Measurements from ENCODE around the gene GDF10. TPM values are rescaled to one million over a fixed set of nuclear protein-coding genes. Genes with fewer than 3 reads are reported as not detected.

The GDF10 gene
- total and polyA plus RNA-seq, 9 of the 15 experiments (the other 6 are each of a cell fraction or from before 2014, with no cell fraction given), result 0.03 to 0.20 (median 0.11) TPM; not detected in 6

GRCh38 chr10:47346581-47347302, 46.7 kb downstream of the GDF10 start:
- in situ Hi-C loops (cut with MboI) (no loop called here), intact Hi-C loops (cut with micrococcal nuclease) (no loop called here)
- Histone ChIP-seq H3K79me2 (ENCODE audit: control insufficient read depth, insufficient read depth, low read length) (no peaks in the 10 kb centered on the region), H3K9me3 (replicated peaks; ENCODE audit: control insufficient read depth, insufficient read depth, low read depth, low read length) (no peaks in the 10 kb centered on the region), H3K9me1 (ENCODE audit: control insufficient read depth, insufficient read depth, low read length) (no peaks in the 10 kb centered on the region), H3K36me3 (ENCODE audit: control insufficient read depth, insufficient read depth, low read length) (no peaks in the 10 kb centered on the region), H3K27me3 (ENCODE audit: control insufficient read depth in 2 of 2, insufficient read depth in 2 of 2, low read length in 2 of 2) (peaks cover 45 to 65% of the 10 kb centered on the region in 2 experiments; a peak in 4 of 5 replicates), H4K20me1 (replicated peaks; ENCODE audit: control insufficient read depth, insufficient read depth, low read length) (peaks cover 12% of the 10 kb centered on the region), H3K4me1 (replicated peaks in 1 of 2; ENCODE audit: control insufficient read depth in 2 of 2, insufficient read depth in 2 of 2, low read length in 2 of 2) (peaks cover 0 to 26% of the 10 kb centered on the region in 2 experiments; a peak in 1 of 5 replicates), H2AFZ (ENCODE audit: low read depth, low read length) (no peak overlapping the region), H3K4me2 (ENCODE audit: insufficient read depth, low read length) (no peak overlapping the region), H3K27ac (ENCODE audit: extremely low read depth, low read depth, low read length) (no peak overlapping the region), H3K4me3 (no peak overlapping the region), H3K9ac (ENCODE audit: insufficient read depth in 1 of 2, low read depth in 2 of 2, low read length in 2 of 2) (0 out of 4 replicates have a peak overlapping the region, but pooled peaks of 1 of the 2 experiments have one; percentile 18)
- under 1% methylated on average over 13 of the region's 13 CpGs for WGBS (ENCODE audit: insufficient coverage, low coverage, missing lambda C conversion rate)
- ChIA-PET CTCF (ENCODE audit: low intra/inter-chr PET ratio) (no interaction called here), POLR2A (interaction anchor here (1.4 kb wide), 1 partner anchor 11 kb away, joined by 5 read pairs; no protein-coding TSS in a partner anchor)
- no peak for FAIRE-seq
- DNase-seq (ENCODE audit: extremely low read depth in 1 of 4, low spot score in 3 of 4), result no peak
- ATAC-seq, result no peak
- TF ChIP-seq HMG20A (CRISPR knock-in tag; conservative IDR thresholded peaks at IDR 0.05), result no peak
- TF ChIP-seq SRSF7 (optimal IDR thresholded peaks at IDR 0.05; ENCODE audit: low read depth, low read length), result no peak
- no peak for TF ChIP-seq HNRNPLL (IDR thresholded peaks at IDR 0.05; ENCODE audit: low read depth, low read length, poor library complexity, severe bottlenecking)
- TF ChIP-seq PTRF (tag; IDR thresholded peaks at IDR 0.05), result no peak
- TF ChIP-seq ZNF324 (CRISPR knock-in tag; IDR thresholded peaks at IDR 0.05), result no peak
- TF ChIP-seq CEBPZ (IDR thresholded peaks at IDR 0.05; ENCODE audit: borderline replicate concordance, low read depth, low read length), result no peak
- TF ChIP-seq JUNB (CRISPR knock-in tag; conservative IDR thresholded peaks at IDR 0.05), result no peak
- TF ChIP-seq TFAP4 (CRISPR knock-in tag; IDR thresholded peaks at IDR 0.05; ENCODE audit: borderline replicate concordance), result no peak
- TF ChIP-seq NR3C1 (CRISPR knock-in tag; IDR thresholded peaks at IDR 0.05), result no peak
- BruUV-seq (replicated peaks), result no TSS peak

Data from K562 (cell line).